SK-N-SH treated with all-trans-retinoic acid at 6 μM for 48 hours (cell line): Measurements from ENCODE around the gene PREPL.

ENCODE experiments used
- ATAC-seq: fragments of 200-7000 bp; cut with Tn5 transposase; 3 replicates; pipeline ENCODE4 v1.9.1; 2020; ENCODE audit warnings: mild to moderate bottlenecking, moderate library complexity
- ARNTL ChIP-seq: fragments of 450-650 bp; formaldehyde crosslinking; IDR thresholded peaks from 2 replicates; pipeline ENCODE4 v1.5.0; 2020; ENCODE audit warnings: low read depth, mild to moderate bottlenecking, moderate library complexity, borderline replicate concordance
- BACH2 ChIP-seq: fragments of 250-450 bp; sonication (Bioruptor Pico); IDR thresholded peaks from 2 replicates; pipeline ENCODE4 v1.9.0; 2021; ENCODE audit warnings: mild to moderate bottlenecking, borderline replicate concordance
- CREB5 ChIP-seq: fragments of 250-450 bp; sonication (Bioruptor Pico); IDR thresholded peaks from 2 replicates; pipeline ENCODE4 v1.5.1; 2020; ENCODE audit warnings: low read depth, mild to moderate bottlenecking, moderate library complexity
- CSDC2 ChIP-seq: fragments of 250-450 bp; sonication (Bioruptor Pico); IDR thresholded peaks from 2 replicates; pipeline ENCODE4 v1.5.0; 2020; ENCODE audit warnings: mild to moderate bottlenecking, moderate library complexity
- CSRNP3 ChIP-seq: fragments of 250-450 bp; sonication (Bioruptor Pico); IDR thresholded peaks from 2 replicates; pipeline ENCODE4 v1.5.1; 2021; ENCODE audit warnings: mild to moderate bottlenecking, moderate library complexity
- ESRRG ChIP-seq: fragments of 250-450 bp; sonication (Bioruptor Pico); IDR thresholded peaks from 2 replicates; pipeline ENCODE4 v1.6.1; 2021; ENCODE audit warnings: mild to moderate bottlenecking
- GLIS3 ChIP-seq: fragments of 250-450 bp; sonication (Bioruptor Pico); IDR thresholded peaks from 2 replicates; pipeline ENCODE4 v1.5.0; 2020; ENCODE audit warnings: mild to moderate bottlenecking, moderate library complexity
- ISL1 ChIP-seq: fragments of 250-450 bp; sonication (Bioruptor Pico); IDR thresholded peaks from 2 replicates; pipeline ENCODE4 v2.1.2; 2022; ENCODE audit warnings: mild to moderate bottlenecking, moderate library complexity
- PATZ1 ChIP-seq: fragments of 250-450 bp; sonication (Bioruptor Pico); IDR thresholded peaks from 2 replicates; pipeline ENCODE4 v1.8.0; 2020; ENCODE audit warnings: mild to moderate bottlenecking, moderate library complexity, borderline replicate concordance
- POU6F1 ChIP-seq: fragments of 250-450 bp; sonication (Bioruptor Pico); IDR thresholded peaks from 2 replicates; pipeline ENCODE4 v1.8.0; 2021; ENCODE audit warnings: low read depth, mild to moderate bottlenecking, moderate library complexity, borderline replicate concordance
- PPARA ChIP-seq: fragments of 250-450 bp; sonication (Bioruptor Pico); IDR thresholded peaks from 2 replicates; pipeline ENCODE4 v1.5.0; 2020; ENCODE audit warnings: mild to moderate bottlenecking, borderline replicate concordance
- RARB ChIP-seq: fragments of 250-450 bp; sonication (Bioruptor Pico); IDR thresholded peaks from 2 replicates; pipeline ENCODE4 v1.8.0; 2021; ENCODE audit warnings: mild to moderate bottlenecking, moderate library complexity
- SNAI2 ChIP-seq: fragments of 250-450 bp; sonication (Bioruptor Pico); IDR thresholded peaks from 2 replicates; pipeline ENCODE4 v1.5.0; 2020; ENCODE audit warnings: mild to moderate bottlenecking, moderate library complexity
- TCF4 ChIP-seq: fragments of 250-450 bp; sonication (Bioruptor Pico); IDR thresholded peaks from 2 replicates; pipeline ENCODE4 v1.8.0; 2021; ENCODE audit warnings: mild to moderate bottlenecking, moderate library complexity, borderline replicate concordance
- TOX ChIP-seq: fragments of 250-450 bp; sonication (Bioruptor Pico); IDR thresholded peaks from 2 replicates; pipeline ENCODE4 v1.8.0; 2021; ENCODE audit warnings: mild to moderate bottlenecking, moderate library complexity, borderline replicate concordance
- TSHZ2 ChIP-seq: fragments of 250-450 bp; sonication (Bioruptor Pico); IDR thresholded peaks from 2 replicates; pipeline ENCODE4 v1.5.0; 2020; ENCODE audit warnings: mild to moderate bottlenecking, moderate library complexity
- ZC3H10 ChIP-seq: fragments of 250-450 bp; sonication (Bioruptor Pico); IDR thresholded peaks from 2 replicates; pipeline ENCODE4 v1.5.1; 2021; ENCODE audit warnings: mild to moderate bottlenecking, moderate library complexity
- ZFP3 ChIP-seq: fragments of 250-450 bp; sonication (Bioruptor Pico); IDR thresholded peaks from 2 replicates; pipeline ENCODE4 v1.5.0; 2020; ENCODE audit warnings: mild to moderate bottlenecking, moderate library complexity
- ZFP30 ChIP-seq: fragments of 450-650 bp; formaldehyde crosslinking; IDR thresholded peaks from 2 replicates; pipeline ENCODE4 v1.5.0; 2022; ENCODE audit warnings: mild to moderate bottlenecking, moderate library complexity
- ZNF565 ChIP-seq: fragments of 450-650 bp; formaldehyde crosslinking; conservative IDR thresholded peaks from 2 replicates; pipeline ENCODE4 v1.5.0; 2020; ENCODE audit warnings: low read depth, mild to moderate bottlenecking, moderate library complexity
- ZNF70 ChIP-seq: fragments of 450-650 bp; formaldehyde crosslinking; IDR thresholded peaks from 2 replicates; pipeline ENCODE4 v1.5.0; 2020; ENCODE audit warnings: mild to moderate bottlenecking, moderate library complexity
- ZNF8 ChIP-seq: fragments of 450-650 bp; formaldehyde crosslinking; IDR thresholded peaks from 2 replicates; pipeline ENCODE4 v1.5.0; 2020; ENCODE audit warnings: mild to moderate bottlenecking, moderate library complexity

The PREPL gene

GRCh38 chr2:44333994-44334393, 27.3 kb downstream of the PREPL start:
- TF ChIP-seq ISL1 (CRISPR knock-in tag) (peak; percentile 61), SNAI2 (no peak)
- no peak for ATAC-seq

GRCh38 chr2:44330801-44331200, 30.5 kb downstream of the PREPL start:
- ATAC-seq = no peak
- TF ChIP-seq SNAI2 (no peak), ISL1 (CRISPR knock-in tag) (no peak), ARNTL (CRISPR knock-in tag) (no peak), RARB (no peak), ZNF8 (CRISPR knock-in tag) (no peak), PPARA (CRISPR knock-in tag) (no peak), ZNF70 (CRISPR knock-in tag) (no peak), ZNF565 (CRISPR knock-in tag) (no peak), PATZ1 (CRISPR knock-in tag) (no peak), GLIS3 (CRISPR knock-in tag) (no peak), ZFP30 (CRISPR knock-in tag) (no peak), ZC3H10 (CRISPR knock-in tag) (no peak), ZFP3 (CRISPR knock-in tag) (no peak), TOX (CRISPR knock-in tag) (no peak)

- TF ChIP-seq RARB (no peak), CREB5 (CRISPR knock-in tag) (no peak), TSHZ2 (CRISPR knock-in tag) (no peak), ZC3H10 (CRISPR knock-in tag) (no peak), TOX (CRISPR knock-in tag) (no peak), ZNF565 (CRISPR knock-in tag) (no peak), ESRRG (CRISPR knock-in tag) (no peak), POU6F1 (no peak), TCF4 (CRISPR knock-in tag) (no peak), CSDC2 (no peak), ZNF70 (CRISPR knock-in tag) (no peak), ZNF8 (CRISPR knock-in tag) (no peak), ZFP30 (CRISPR knock-in tag) (no peak), CSRNP3 (CRISPR knock-in tag) (no peak), ISL1 (CRISPR knock-in tag) (no peak), PATZ1 (CRISPR knock-in tag) (no peak), BACH2 (CRISPR knock-in tag) (no peak), ARNTL (CRISPR knock-in tag) (no peak), GLIS3 (CRISPR knock-in tag) (no peak)
- no peak for ATAC-seq
Measured at GRCh38 chr2:44329343-44329742, 32.0 kb downstream of the PREPL start.
